ENCODE results near the gene GID8. TPM values are rescaled to one million over a fixed set of nuclear protein-coding genes. Genes with fewer than 3 reads are reported as not detected.

Gene GID8
- total and polyA plus RNA-seq, 2 donors from 2014 or later, result 16.4 to 37.3 TPM

DNA sequence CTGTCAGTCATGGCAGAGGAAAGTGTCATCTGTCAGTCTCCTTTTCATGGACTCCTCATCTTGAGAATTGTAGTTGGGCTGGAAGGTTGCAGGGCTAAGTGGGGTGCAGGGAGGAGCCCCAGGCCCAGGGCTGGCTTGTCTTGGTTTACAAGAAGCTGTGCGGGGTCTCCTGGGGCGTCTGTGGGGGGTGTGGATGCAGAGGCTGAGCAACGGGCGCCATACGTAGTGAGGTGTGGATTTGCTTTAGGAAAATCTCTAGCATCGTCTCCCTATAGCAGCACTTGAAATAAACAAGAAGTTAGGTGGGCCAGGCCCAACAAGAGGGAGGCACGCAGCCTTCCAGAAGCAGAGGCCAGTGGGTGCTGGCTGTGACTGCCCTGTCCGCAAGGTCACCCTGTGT is 12.8 kb downstream of the GID8 start:
- Histone ChIP-seq H3K27ac (ENCODE audit: low read depth in 2 of 2, low read length in 2 of 2) (no peak overlapping the region), H3K4me1 (ENCODE audit: control insufficient read depth in 2 of 3, insufficient read depth in 2 of 3, low read depth in 1 of 3, low read length in 3 of 3) (peaks cover 0 to 18% (median 0%) of the 10 kb centered on the region in 3 donors), H3K36me3 (ENCODE audit: control insufficient read depth in 2 of 3, insufficient read depth in 3 of 3, low read length in 3 of 3) (peaks cover 4 to 32% (median 25%) of the 10 kb centered on the region in 3 donors), H3K9me3 (ENCODE audit: control insufficient read depth in 2 of 3, insufficient read depth in 1 of 3, low read length in 3 of 3) (no peaks in the 10 kb centered on the region), H3K4me3 (ENCODE audit: low read length in 3 of 3) (no peak overlapping the region), H3K9ac (ENCODE audit: low read length in 3 of 3) (no peak overlapping the region), H3K27me3 (ENCODE audit: control insufficient read depth, insufficient read depth, low read length) (no peaks in the 10 kb centered on the region)
- no peak for FAIRE-seq
- TF ChIP-seq, protein P1, sequence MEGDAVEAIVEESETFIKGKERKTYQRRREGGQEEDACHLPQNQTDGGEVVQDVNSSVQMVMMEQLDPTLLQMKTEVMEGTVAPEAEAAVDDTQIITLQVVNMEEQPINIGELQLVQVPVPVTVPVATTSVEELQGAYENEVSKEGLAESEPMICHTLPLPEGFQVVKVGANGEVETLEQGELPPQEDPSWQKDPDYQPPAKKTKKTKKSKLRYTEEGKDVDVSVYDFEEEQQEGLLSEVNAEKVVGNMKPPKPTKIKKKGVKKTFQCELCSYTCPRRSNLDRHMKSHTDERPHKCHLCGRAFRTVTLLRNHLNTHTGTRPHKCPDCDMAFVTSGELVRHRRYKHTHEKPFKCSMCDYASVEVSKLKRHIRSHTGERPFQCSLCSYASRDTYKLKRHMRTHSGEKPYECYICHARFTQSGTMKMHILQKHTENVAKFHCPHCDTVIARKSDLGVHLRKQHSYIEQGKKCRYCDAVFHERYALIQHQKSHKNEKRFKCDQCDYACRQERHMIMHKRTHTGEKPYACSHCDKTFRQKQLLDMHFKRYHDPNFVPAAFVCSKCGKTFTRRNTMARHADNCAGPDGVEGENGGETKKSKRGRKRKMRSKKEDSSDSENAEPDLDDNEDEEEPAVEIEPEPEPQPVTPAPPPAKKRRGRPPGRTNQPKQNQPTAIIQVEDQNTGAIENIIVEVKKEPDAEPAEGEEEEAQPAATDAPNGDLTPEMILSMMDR (IDR thresholded peaks at IDR 0.05; ENCODE audit: borderline replicate concordance, extremely low read depth, insufficient read depth), result no peak
- intact Hi-C loops (cut with DNase I), result no loop called here
- DNase-seq, result peak in 1 of 5 donors; percentile 51

- no peak overlapping the region for H3K4me3 ChIP-seq (ENCODE audit: low read length in 3 of 3)
- FAIRE-seq (no peak), DNase-seq (peak in 1 of 5 donors; percentile 18)
- TF ChIP-seq, protein P1 (IDR thresholded peaks at IDR 0.05; ENCODE audit: borderline replicate concordance, extremely low read depth, insufficient read depth), result no peak
- no peak overlapping the region for H3K27ac ChIP-seq (ENCODE audit: low read depth in 2 of 2, low read length in 2 of 2)
- H3K36me3 ChIP-seq (ENCODE audit: control insufficient read depth in 2 of 3, insufficient read depth in 3 of 3, low read length in 3 of 3), result peaks cover 4 to 26% (median 19%) of the 10 kb centered on the region in 3 donors
- no peak overlapping the region for H3K9ac ChIP-seq (ENCODE audit: low read length in 3 of 3)
- H3K9me3 ChIP-seq (ENCODE audit: control insufficient read depth in 2 of 3, insufficient read depth in 1 of 3, low read length in 3 of 3), result no peaks in the 10 kb centered on the region
- no peaks in the 10 kb centered on the region for H3K27me3 ChIP-seq (ENCODE audit: control insufficient read depth, insufficient read depth, low read length)
- intact Hi-C loops (cut with DNase I), result no loop called here
- peaks cover 0 to 18% (median 0%) of the 10 kb centered on the region in 3 donors for H3K4me1 ChIP-seq (ENCODE audit: control insufficient read depth in 2 of 3, insufficient read depth in 2 of 3, low read depth in 1 of 3, low read length in 3 of 3)
Measured at GRCh38 chr20:62951143-62951895, 13.4 kb downstream of the GID8 start.

DNA sequence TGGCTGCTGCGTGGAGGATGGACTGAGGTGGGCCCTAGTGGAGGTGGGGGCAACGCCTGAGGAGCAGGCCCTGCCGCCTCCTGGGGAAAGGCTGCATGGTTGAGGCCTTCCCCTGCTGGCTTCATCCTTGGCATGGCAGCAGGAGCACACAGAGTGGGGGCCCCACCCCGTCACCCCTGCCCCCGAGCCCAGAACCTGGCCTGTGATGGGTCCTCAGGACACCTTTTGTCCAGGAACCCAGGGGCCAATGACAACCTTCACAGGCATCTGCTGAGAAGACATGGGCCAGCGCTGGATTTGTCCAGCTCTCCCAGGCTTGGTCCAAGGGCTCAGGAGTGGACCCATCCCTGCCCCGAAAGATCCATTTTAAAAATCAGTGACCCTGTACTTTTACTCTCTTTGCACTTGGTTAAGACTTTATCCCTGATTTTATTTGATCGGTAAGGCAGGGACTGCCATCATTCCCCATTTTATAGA is 14.0 kb downstream of the GID8 start:
- peaks cover 4 to 24% (median 15%) of the 10 kb centered on the region in 3 donors for H3K36me3 ChIP-seq (ENCODE audit: control insufficient read depth in 2 of 3, insufficient read depth in 3 of 3, low read length in 3 of 3)
- H3K9me3 ChIP-seq (ENCODE audit: control insufficient read depth in 2 of 3, insufficient read depth in 1 of 3, low read length in 3 of 3), result no peaks in the 10 kb centered on the region
- H3K27ac ChIP-seq (ENCODE audit: low read depth in 2 of 2, low read length in 2 of 2), result no peak overlapping the region
- H3K27me3 ChIP-seq (ENCODE audit: control insufficient read depth, insufficient read depth, low read length), result no peaks in the 10 kb centered on the region
- H3K9ac ChIP-seq (ENCODE audit: low read length in 3 of 3), result peak overlapping the region in 1 of 3 donors; percentile 10
- H3K4me1 ChIP-seq (ENCODE audit: control insufficient read depth in 2 of 3, insufficient read depth in 2 of 3, low read depth in 1 of 3, low read length in 3 of 3), result peaks cover 0 to 18% (median 0%) of the 10 kb centered on the region in 3 donors
- DNase-seq (peak in 1 of 5 donors; percentile 66), FAIRE-seq (no peak)
- TF ChIP-seq, protein P1 (IDR thresholded peaks at IDR 0.05; ENCODE audit: borderline replicate concordance, extremely low read depth, insufficient read depth), result no peak
- H3K4me3 ChIP-seq (ENCODE audit: low read length in 3 of 3), result no peak overlapping the region
- intact Hi-C loops (cut with DNase I), result no loop called here
